Left cardiac atrium (tissue), 4 donors: ENCODE measurements around the gene FTO. TPM values are rescaled to one million over a fixed set of nuclear protein-coding genes. Genes with fewer than 3 reads are reported as not detected.

Source experiments
- ATAC-seq, 2 donors: fragments of 200-7000 bp; cut with Tn5 transposase; one replicate each; pipeline ENCODE4 v1.9.1; 2020; ENCODE audit warnings: mild to moderate bottlenecking in 2 of 2, moderate library complexity in 2 of 2
- DNase-seq: peaks from one replicate; pipeline ENCODE4 v3.0.0-alpha.2; 2020
- intact Hi-C, 2 donors: fragments of 100-400 bp; cut with DNase I; formaldehyde crosslinking; loops; one replicate each; pipeline versions ENCODE4 v1.14.1 to v1.15.1; 2022 to 2023
- total RNA-seq, 2 donors: library from RNA; stranded (reverse); fragmentation: NEBNext Ultra II Directional; extraction: Animal tissue kit (Norgen Biotek cat#: 25700); gene quantifications; one replicate each; pipeline ENCODE4 v1.2.1, GENCODE V29; 2021
- donor health status: DM: no; HTN: yes; CAD: no.
- donor health status: DM: no; HTN: yes; CAD: no; lungs with severe emphysema.
- donor health status: DM: yes; HTN: yes; CAD: no.
- donor health status: Dilated cardiomyopathy.

The FTO gene
- total RNA-seq, 2 donors from 2014 or later, result 61.1 to 71.2 TPM

GRCh38 chr16:54068212-54068611 lies 364.3 kb downstream of the FTO start:
- ATAC-seq (no peak), DNase-seq (no peak)
- intact Hi-C loops, result no loop called here

GRCh38 chr16:54069601-54070239 lies 365.8 kb downstream of the FTO start:
- no peak for DNase-seq
- ATAC-seq, result no peak
- intact Hi-C loops, result no loop called here

GRCh38 chr16:54070789-54071343 lies 366.9 kb downstream of the FTO start:
- DNase-seq (no peak), ATAC-seq (no peak)
- intact Hi-C loops, result no loop called here

GRCh38 chr16:54071514-54071913 lies 367.6 kb downstream of the FTO start:
- intact Hi-C loops, result no loop called here
- no peak for ATAC-seq
- DNase-seq, result no peak

GRCh38 chr16:54072237-54072636 lies 368.3 kb downstream of the FTO start:
- ATAC-seq, result no peak

GRCh38 chr16:54073356-54073755 lies 369.4 kb downstream of the FTO start:
- no peak for DNase-seq
- ATAC-seq, result no peak
- intact Hi-C loops, result no loop called here

More at GRCh38 chr16:54072237-54072636, 368.3 kb downstream of the FTO start:
- no peak for DNase-seq
- intact Hi-C loops, result no loop called here

- intact Hi-C loops, result no loop called here
- no peak for ATAC-seq
- DNase-seq, result no peak
Observed at GRCh38 chr16:54075446-54075845, 371.5 kb downstream of the FTO start.

- intact Hi-C loops, result no loop called here
- no peak for DNase-seq
- ATAC-seq, result no peak
Observed at GRCh38 chr16:54076006-54076504, 372.1 kb downstream of the FTO start.

- DNase-seq (no peak), ATAC-seq (no peak)
- intact Hi-C loops, result no loop called here
Observed at GRCh38 chr16:54077050-54077821, 373.3 kb downstream of the FTO start.

GRCh38 chr16:54080524-54081008 lies 376.6 kb downstream of the FTO start:
- ATAC-seq (no peak), DNase-seq (no peak)
- intact Hi-C loops, result no loop called here

GRCh38 chr16:54086791-54087190 lies 382.8 kb downstream of the FTO start:
- DNase-seq (no peak), ATAC-seq (no peak)
- intact Hi-C loops, result no loop called here

- no peak for DNase-seq
- ATAC-seq, result no peak
- intact Hi-C loops, result no loop called here
Observed at GRCh38 chr16:54090602-54091001, 386.6 kb downstream of the FTO start.

GRCh38 chr16:54093281-54093680 lies 389.3 kb downstream of the FTO start:
- intact Hi-C loops, result no loop called here
- DNase-seq (no peak), ATAC-seq (no peak)

GRCh38 chr16:54094641-54095040 lies 390.7 kb downstream of the FTO start:
- intact Hi-C loops, result no loop called here
- DNase-seq (no peak), ATAC-seq (no peak)

GRCh38 chr16:54096607-54097006 lies 392.7 kb downstream of the FTO start:
- DNase-seq, result no peak
- intact Hi-C loops, result no loop called here
- ATAC-seq, result no peak

- ATAC-seq, result no peak
- intact Hi-C loops, result no loop called here
- no peak for DNase-seq
Observed at GRCh38 chr16:54097774-54098173, 393.8 kb downstream of the FTO start.

GRCh38 chr16:54098247-54098646 lies 394.3 kb downstream of the FTO start:
- no peak for DNase-seq
- intact Hi-C loops, result no loop called here
- no peak for ATAC-seq

- no peak for ATAC-seq
- no peak for DNase-seq
- intact Hi-C loops, result no loop called here
Observed at GRCh38 chr16:54099627-54100026, 395.7 kb downstream of the FTO start.

GRCh38 chr16:54102888-54103866 lies 399.2 kb downstream of the FTO start:
- ATAC-seq, result no peak
- no peak for DNase-seq
- intact Hi-C loops, result no loop called here
